Endothelial cell of umbilical vein (primary cell): ENCODE measurements around the gene HHIP. TPM values are rescaled to one million over a fixed set of nuclear protein-coding genes. Genes with fewer than 3 reads are reported as not detected.

Experiments
- BruUV-seq: library from RNA; stranded (reverse); fragments of 400-500 nt; replicated peaks from 2 replicates; lab custom pipeline; 2021; lab: Mats Ljungman, UMichigan
- CTCF ChIA-PET: fragments of 300-600, 350-600 bp; sonication (Branson Sonifier 250); formaldehyde crosslinking; loops from one replicate; lab custom pipeline; 2021; ENCODE audit warnings: antibody characterized with exemption, inconsistent platforms; lab: Charles Lee
- POLR2A ChIA-PET: fragments of 300-600, 350-600 bp; sonication (Branson Sonifier 250); formaldehyde crosslinking; loops from one replicate; lab custom pipeline; 2021; ENCODE audit warnings: antibody characterized with exemption, inconsistent platforms; lab: Charles Lee
- DNase-seq: peaks from one replicate; pipeline ENCODE4 v3.0.0-alpha.2; 2011; ENCODE audit warnings: low read depth, low spot score
- FAIRE-seq: peaks from 2 replicates; lab custom pipeline; 2011; peaks lifted over from hg19 to GRCh38; lab: Jason Lieb, UNC
- H2AFZ ChIP-seq: 2 replicates; pipeline ENCODE4 v1.6.0; 2012; ENCODE audit warnings: low read depth, low read length, control low read depth, inconsistent platforms
- H3K27ac ChIP-seq: 2 replicates; pipeline ENCODE4 v1.5.1; 2011; ENCODE audit warnings: low read depth, mild to moderate bottlenecking, control low read depth, low read length, moderate library complexity; ENCODE audit not compliant: insufficient read depth
- H3K27me3 ChIP-seq, 2 experiments: 2 replicates each; pipeline versions ENCODE4 v1.6.0 to v1.6.1; 2011; ENCODE audit warnings: low read length in 2 of 2, mixed read lengths in 1 of 2; ENCODE audit not compliant: control insufficient read depth in 2 of 2, insufficient read depth in 2 of 2
- H3K36me3 ChIP-seq, 2 experiments: 2 replicates in 1 of 2; 3 replicates in 1 of 2; pipeline ENCODE4 v1.5.1; 2011; ENCODE audit warnings: low read length in 2 of 2, mild to moderate bottlenecking in 1 of 2, moderate library complexity in 1 of 2; ENCODE audit not compliant: control insufficient read depth in 2 of 2, insufficient read depth in 2 of 2; ENCODE audit errors: extremely low read depth in 1 of 2
- H3K4me1 ChIP-seq: 3 replicates; pipeline ENCODE4 v1.5.1; 2011; ENCODE audit warnings: mild to moderate bottlenecking, low read length; ENCODE audit not compliant: control insufficient read depth, insufficient read depth; ENCODE audit errors: extremely low read depth
- H3K4me2 ChIP-seq: 2 replicates; pipeline ENCODE4 v1.6.1; 2011; ENCODE audit warnings: low read length, control low read depth, mixed read lengths; ENCODE audit not compliant: insufficient read depth
- H3K4me3 ChIP-seq, 3 experiments: fragments of 200-600 bp in 1 of 3; sonication (generic), shearing (Covaris generic) in 1 of 3; replicated peaks in 1 of 3; 2 replicates each; pipeline ENCODE4 v1.5.1; 2011 to 2016; ENCODE audit warnings: control low read depth in 3 of 3, low read length in 3 of 3, mild to moderate bottlenecking in 2 of 3, inconsistent platforms in 1 of 3, low read depth in 1 of 3, moderate library complexity in 1 of 3; ENCODE audit not compliant: insufficient read depth in 1 of 3
- H3K79me2 ChIP-seq: 2 replicates; pipeline ENCODE4 v1.6.0; 2012; ENCODE audit warnings: low read length, inconsistent platforms; ENCODE audit not compliant: control insufficient read depth, insufficient read depth
- H3K9ac ChIP-seq: replicated peaks from 2 replicates; pipeline ENCODE3; 2011; ENCODE audit warnings: low read length, control low read depth; ENCODE audit not compliant: insufficient read depth; ENCODE audit errors: extremely low read depth
- H3K9me1 ChIP-seq: replicated peaks from 3 replicates; pipeline ENCODE4 v1.6.0; 2011; ENCODE audit warnings: mild to moderate bottlenecking, low read length; ENCODE audit not compliant: control insufficient read depth, insufficient read depth; ENCODE audit errors: extremely low read depth
- H3K9me3 ChIP-seq: replicated peaks from 2 replicates; pipeline ENCODE4 v1.5.1; 2012; ENCODE audit warnings: low read length, inconsistent platforms; ENCODE audit not compliant: control insufficient read depth, insufficient read depth
- H4K20me1 ChIP-seq: replicated peaks from 2 replicates; pipeline ENCODE3; 2011; ENCODE audit warnings: mild to moderate bottlenecking, low read length; ENCODE audit not compliant: control insufficient read depth, insufficient read depth; ENCODE audit errors: extremely low read depth
- FOS ChIP-seq: IDR thresholded peaks from 2 replicates; pipeline ENCODE4 v1.6.1; 2011; ENCODE audit warnings: mild to moderate bottlenecking, low read length, moderate library complexity, borderline replicate concordance; ENCODE audit not compliant: insufficient read depth
- JUN ChIP-seq: IDR thresholded peaks from 2 replicates; pipeline ENCODE4 v1.6.1; 2011; ENCODE audit warnings: borderline replicate concordance, low read depth; ENCODE audit not compliant: insufficient read length, insufficient read depth
- POLR2A ChIP-seq: IDR thresholded peaks from 2 replicates; pipeline ENCODE4 v1.6.1; 2012; ENCODE audit warnings: low read depth, mild to moderate bottlenecking, control low read depth, low read length
- dilution Hi-C: fragments of 300-500 bp; cut with MboI; formaldehyde crosslinking; loops from one replicate; pipeline ENCODE4 v1.15.0; 2019; ENCODE audit warnings: low sequenced_read_pairs; ENCODE audit not compliant: extremely low pct_ligation_motif_present
- intact Hi-C: fragments of 100-400 bp; cut with micrococcal nuclease; formaldehyde crosslinking; loops from one replicate; pipeline ENCODE4 v1.10.0; 2022
- polyA plus RNA-seq, 4 experiments: library from polyadenylated mRNA; depleted of rRNA in 3 of 4; stranded (reverse) in 3 of 4; unstranded in 1 of 4; fragments of >200 nt; gene quantifications; 2 replicates each; pipeline versions ENCODE4 v1.2.1 to v1.2.3, GENCODE V29; 2011 to 2012; ENCODE audit warnings: missing spikeins in 1 of 4
- total RNA-seq: library from RNA; stranded (reverse); gene quantifications from 2 replicates; pipeline ENCODE4 v1.2.3, GENCODE V29; 2021

HHIP gene
- total and polyA plus RNA-seq, 2 donors (not counting 3 experiments of a cell fraction or from before 2014, with no cell fraction given) = 239 to 971 TPM

DNA sequence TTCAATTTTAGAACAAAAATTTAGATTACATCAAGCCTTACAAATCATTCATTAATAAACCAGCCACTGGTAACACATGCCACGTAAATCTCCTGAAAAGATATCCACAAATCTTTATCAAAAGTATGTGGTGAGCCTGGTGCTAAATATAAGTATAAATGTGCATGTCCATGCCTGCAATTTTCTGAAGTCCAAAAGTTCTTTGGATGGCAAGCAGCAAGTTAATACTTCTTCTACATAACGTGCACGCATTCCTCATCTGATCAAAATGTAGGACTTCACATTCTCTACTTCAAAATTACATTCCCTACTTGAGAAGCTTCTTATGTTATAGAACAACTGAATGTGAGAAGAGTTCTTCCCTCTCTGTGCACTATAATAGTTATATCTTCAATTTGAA is 49.8 kb downstream of the HHIP start:
- H3K4me1 ChIP-seq = peaks cover 63% of the 10 kb centered on the region
- H2AFZ ChIP-seq = no peak overlapping the region
- CTCF ChIA-PET = no interaction called here
- H3K9me3 ChIP-seq = no peaks in the 10 kb centered on the region
- dilution Hi-C loops (no loop called here), intact Hi-C loops (no loop called here)
- TF ChIP-seq POLR2A (peak; percentile 25), FOS (no peak)
- H3K4me2 ChIP-seq = no peak overlapping the region
- no TSS peak for BruUV-seq
- peaks cover 56% of the 10 kb centered on the region for H3K79me2 ChIP-seq
- no peaks in the 10 kb centered on the region for H3K9me1 ChIP-seq
- H4K20me1 ChIP-seq = peaks cover 4% of the 10 kb centered on the region
- peaks cover 8 to 46% of the 10 kb centered on the region in 2 experiments for H3K36me3 ChIP-seq
- FAIRE-seq (no peak), DNase-seq (no peak)
- H3K27ac ChIP-seq = no peak overlapping the region
- H3K4me3 ChIP-seq = no peak overlapping the region
- H3K27me3 ChIP-seq = no peaks in the 10 kb centered on the region
- POLR2A ChIA-PET = no interaction called here
- H3K9ac ChIP-seq = no peak overlapping the region

DNA sequence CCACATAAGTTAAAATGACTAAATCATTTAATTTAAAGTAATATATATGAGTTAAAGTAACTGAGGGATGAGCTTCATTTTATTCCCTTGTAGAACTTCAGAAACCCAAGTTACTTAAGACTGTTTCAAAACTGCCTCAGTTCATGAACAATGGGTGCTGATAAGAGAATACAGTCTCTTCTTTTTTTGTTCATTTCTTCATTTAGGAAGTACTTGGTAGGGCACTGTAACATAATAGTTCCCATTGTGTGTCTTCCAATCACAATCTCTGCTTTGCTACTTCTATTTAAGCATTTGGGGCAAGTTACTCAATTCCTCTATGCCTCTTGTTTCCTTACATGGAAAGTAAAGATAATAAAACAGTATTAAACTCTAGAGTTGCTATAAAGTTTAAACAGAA is 50.4 kb downstream of the HHIP start:
- no peaks in the 10 kb centered on the region for H3K27me3 ChIP-seq
- DNase-seq (no peak), FAIRE-seq (no peak)
- no TSS peak for BruUV-seq
- peaks cover 4% of the 10 kb centered on the region for H4K20me1 ChIP-seq
- H3K79me2 ChIP-seq = peaks cover 55% of the 10 kb centered on the region
- H3K4me2 ChIP-seq = no peak overlapping the region
- H3K27ac ChIP-seq = no peak overlapping the region
- ChIA-PET POLR2A (no interaction called here), CTCF (interaction anchor here (1.0 kb wide), 1 partner anchor 13 kb away, joined by 5 read pairs; no protein-coding TSS in a partner anchor)
- no peaks in the 10 kb centered on the region for H3K9me3 ChIP-seq
- TF ChIP-seq JUN = no peak
- dilution Hi-C loops = no loop called here
- H2AFZ ChIP-seq = no peak overlapping the region
- H3K4me1 ChIP-seq = peaks cover 70% of the 10 kb centered on the region
- no peaks in the 10 kb centered on the region for H3K9me1 ChIP-seq
- no peak overlapping the region for H3K9ac ChIP-seq
- peaks cover 8 to 43% of the 10 kb centered on the region in 2 experiments for H3K36me3 ChIP-seq
- no peak overlapping the region for H3K4me3 ChIP-seq
- intact Hi-C loops = no loop called here
